ENCODE measurements around the gene EPB41L4A. TPM values are rescaled to one million over a fixed set of nuclear protein-coding genes. Genes with fewer than 3 reads are reported as not detected.

EPB41L4A gene
- total RNA-seq, 2 donors from 2014 or later = 7.7 to 9.9 TPM

- no peak for DNase-seq
- Histone ChIP-seq H3K9ac (ENCODE audit: extremely low read depth, low read length, poor library complexity, severe bottlenecking) (no peak overlapping the region), H3K4me3 (ENCODE audit: low read length) (no peak overlapping the region), H3K9me3 (ENCODE audit: control insufficient read depth, low read length) (no peaks in the 10 kb centered on the region), H3K27ac (ENCODE audit: low read depth, low read length) (no peak overlapping the region), H3K36me3 (ENCODE audit: control insufficient read depth, insufficient read depth, low read length) (no peaks in the 10 kb centered on the region), H3K4me1 (ENCODE audit: control insufficient read depth, insufficient read depth, low read length) (no peaks in the 10 kb centered on the region), H3K27me3 (ENCODE audit: control insufficient read depth, insufficient read depth, low read length, poor library complexity, severe bottlenecking) (no peaks in the 10 kb centered on the region)
- Mint-ChIP-seq H3K4me1 (peaks cover 7% of the 10 kb centered on the region), H3K27ac (no peak overlapping the region), H3K36me3 (ENCODE audit: low read depth) (peaks cover 4% of the 10 kb centered on the region), H3K27me3 (ENCODE audit: insufficient read depth) (no peaks in the 10 kb centered on the region), H3K4me3 (no peak overlapping the region), H3K9me3 (peaks cover 15% of the 10 kb centered on the region)
- TF ChIP-seq CTCF (conservative IDR thresholded peaks at IDR 0.05) = no peak
- WGBS, 2 experiments (ENCODE audit: insufficient coverage in 1 of 2, insufficient read length in 1 of 2) = 95 to 100% methylated on average over 1 to 3 of the region's 3 CpGs
These were observed 62.7 kb downstream of the EPB41L4A start for GRCh38 chr5:112356178-112356956.

GRCh38 chr5:112355058-112355685, 63.9 kb downstream of the EPB41L4A start:
- Mint-ChIP-seq H3K4me1 (peaks cover 7% of the 10 kb centered on the region), H3K27me3 (ENCODE audit: insufficient read depth) (no peaks in the 10 kb centered on the region), H3K27ac (no peak overlapping the region), H3K36me3 (ENCODE audit: low read depth) (no peaks in the 10 kb centered on the region), H3K4me3 (no peak overlapping the region), H3K9me3 (peaks cover 5% of the 10 kb centered on the region)
- no peaks in the 10 kb centered on the region for H3K36me3 ChIP-seq (ENCODE audit: control insufficient read depth, insufficient read depth, low read length)
- 95 to 100% methylated on average over 3 to 5 of the region's 5 CpGs for WGBS, 2 experiments (ENCODE audit: insufficient coverage in 1 of 2, insufficient read length in 1 of 2)
- TF ChIP-seq CTCF (conservative IDR thresholded peaks at IDR 0.05) = no peak
- no peak for DNase-seq
- no peak overlapping the region for H3K27ac ChIP-seq (ENCODE audit: low read depth, low read length)
- no peak overlapping the region for H3K9ac ChIP-seq (ENCODE audit: extremely low read depth, low read length, poor library complexity, severe bottlenecking)
- no peaks in the 10 kb centered on the region for H3K4me1 ChIP-seq (ENCODE audit: control insufficient read depth, insufficient read depth, low read length)
- H3K27me3 ChIP-seq (ENCODE audit: control insufficient read depth, insufficient read depth, low read length, poor library complexity, severe bottlenecking) = no peaks in the 10 kb centered on the region
- no peaks in the 10 kb centered on the region for H3K9me3 ChIP-seq (ENCODE audit: control insufficient read depth, low read length)
- no peak overlapping the region for H3K4me3 ChIP-seq (ENCODE audit: low read length)

- no peak overlapping the region for H3K27ac Mint-ChIP-seq
- H3K4me1 Mint-ChIP-seq = peaks cover 7% of the 10 kb centered on the region
- no peak overlapping the region for H3K27ac ChIP-seq (ENCODE audit: low read depth, low read length)
- no peaks in the 10 kb centered on the region for H3K27me3 ChIP-seq (ENCODE audit: control insufficient read depth, insufficient read depth, low read length, poor library complexity, severe bottlenecking)
- 63 to 88% methylated on average over 1 to 3 of the region's 3 CpGs for WGBS, 2 experiments (ENCODE audit: insufficient coverage in 1 of 2, insufficient read length in 1 of 2)
- H3K9ac ChIP-seq (ENCODE audit: extremely low read depth, low read length, poor library complexity, severe bottlenecking) = no peak overlapping the region
- H3K36me3 ChIP-seq (ENCODE audit: control insufficient read depth, insufficient read depth, low read length) = no peaks in the 10 kb centered on the region
- H3K4me3 Mint-ChIP-seq = no peak overlapping the region
- H3K9me3 ChIP-seq (ENCODE audit: control insufficient read depth, low read length) = no peaks in the 10 kb centered on the region
- H3K4me3 ChIP-seq (ENCODE audit: low read length) = no peak overlapping the region
- no peaks in the 10 kb centered on the region for H3K27me3 Mint-ChIP-seq (ENCODE audit: insufficient read depth)
- H3K9me3 Mint-ChIP-seq = no peaks in the 10 kb centered on the region
- TF ChIP-seq CTCF (conservative IDR thresholded peaks at IDR 0.05) = no peak
- H3K4me1 ChIP-seq (ENCODE audit: control insufficient read depth, insufficient read depth, low read length) = no peaks in the 10 kb centered on the region
- no peak for DNase-seq
- H3K36me3 Mint-ChIP-seq (ENCODE audit: low read depth) = no peaks in the 10 kb centered on the region
These were observed 65.4 kb downstream of the EPB41L4A start for GRCh38 chr5:112353678-112354077.

Measured in endodermal cell (in vitro differentiated cells).